ENCODE measurements around the gene CCND1.

DNA sequence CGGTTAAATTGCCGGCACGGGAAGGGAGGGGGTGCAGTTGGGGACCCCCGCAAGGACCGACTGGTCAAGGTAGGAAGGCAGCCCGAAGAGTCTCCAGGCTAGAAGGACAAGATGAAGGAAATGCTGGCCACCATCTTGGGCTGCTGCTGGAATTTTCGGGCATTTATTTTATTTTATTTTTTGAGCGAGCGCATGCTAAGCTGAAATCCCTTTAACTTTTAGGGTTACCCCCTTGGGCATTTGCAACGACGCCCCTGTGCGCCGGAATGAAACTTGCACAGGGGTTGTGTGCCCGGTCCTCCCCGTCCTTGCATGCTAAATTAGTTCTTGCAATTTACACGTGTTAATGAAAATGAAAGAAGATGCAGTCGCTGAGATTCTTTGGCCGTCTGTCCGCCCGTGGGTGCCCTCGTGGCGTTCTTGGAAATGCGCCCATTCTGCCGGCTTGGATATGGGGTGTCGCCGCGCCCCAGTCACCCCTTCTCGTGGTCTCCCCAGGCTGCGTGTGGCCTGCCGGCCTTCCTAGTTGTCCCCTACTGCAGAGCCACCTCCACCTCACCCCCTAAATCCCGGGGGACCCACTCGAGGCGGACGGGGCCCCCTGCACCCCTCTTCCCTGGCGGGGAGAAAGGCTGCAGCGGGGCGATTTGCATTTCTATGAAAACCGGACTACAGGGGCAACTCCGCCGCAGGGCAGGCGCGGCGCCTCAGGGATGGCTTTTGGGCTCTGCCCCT lies 529 bp upstream of the CCND1 start:
- TF ChIP-seq, protein P1, sequence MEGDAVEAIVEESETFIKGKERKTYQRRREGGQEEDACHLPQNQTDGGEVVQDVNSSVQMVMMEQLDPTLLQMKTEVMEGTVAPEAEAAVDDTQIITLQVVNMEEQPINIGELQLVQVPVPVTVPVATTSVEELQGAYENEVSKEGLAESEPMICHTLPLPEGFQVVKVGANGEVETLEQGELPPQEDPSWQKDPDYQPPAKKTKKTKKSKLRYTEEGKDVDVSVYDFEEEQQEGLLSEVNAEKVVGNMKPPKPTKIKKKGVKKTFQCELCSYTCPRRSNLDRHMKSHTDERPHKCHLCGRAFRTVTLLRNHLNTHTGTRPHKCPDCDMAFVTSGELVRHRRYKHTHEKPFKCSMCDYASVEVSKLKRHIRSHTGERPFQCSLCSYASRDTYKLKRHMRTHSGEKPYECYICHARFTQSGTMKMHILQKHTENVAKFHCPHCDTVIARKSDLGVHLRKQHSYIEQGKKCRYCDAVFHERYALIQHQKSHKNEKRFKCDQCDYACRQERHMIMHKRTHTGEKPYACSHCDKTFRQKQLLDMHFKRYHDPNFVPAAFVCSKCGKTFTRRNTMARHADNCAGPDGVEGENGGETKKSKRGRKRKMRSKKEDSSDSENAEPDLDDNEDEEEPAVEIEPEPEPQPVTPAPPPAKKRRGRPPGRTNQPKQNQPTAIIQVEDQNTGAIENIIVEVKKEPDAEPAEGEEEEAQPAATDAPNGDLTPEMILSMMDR (IDR thresholded peaks at IDR 0.05), result no peak
- no peak for TF ChIP-seq POLR2A (IDR thresholded peaks at IDR 0.05)
